ENCODE measurements around the gene OGN. TPM values are rescaled to one million over a fixed set of nuclear protein-coding genes. Genes with fewer than 3 reads are reported as not detected.

The OGN gene
- total RNA-seq, 2 experiments from 2014 or later, result not detected

DNA sequence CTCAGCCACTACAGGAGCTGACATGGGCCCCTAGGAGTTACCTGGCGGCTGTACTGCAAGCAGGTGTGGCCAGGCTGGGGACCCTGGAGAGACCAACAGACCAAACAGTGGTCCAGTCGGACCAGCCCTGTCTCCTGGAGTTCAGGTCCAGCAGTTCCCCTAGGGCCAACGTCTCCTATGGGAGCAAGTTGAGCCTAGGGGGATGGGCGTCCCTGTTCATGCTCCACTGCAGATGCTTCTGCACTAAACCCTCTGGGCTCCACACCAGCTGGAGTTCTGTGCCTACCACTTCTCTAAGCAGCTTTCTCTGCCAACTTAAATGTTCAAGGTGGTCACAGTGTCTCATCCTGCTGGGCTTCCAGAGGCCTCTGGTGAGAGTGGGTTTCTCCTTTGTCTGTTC, 40.5 kb upstream of the OGN start:
- CTCF ChIA-PET (ENCODE audit: unreplicated experiment), result no interaction called here
- Histone ChIP-seq H3K4me2 (ENCODE audit: low read length) (no peak overlapping the region), H2AFZ (ENCODE audit: low read length) (no peak overlapping the region), H3K36me3 (ENCODE audit: insufficient read depth, low read length) (no peaks in the 10 kb centered on the region), H3K27ac (ENCODE audit: low read depth, low read length, poor library complexity, severe bottlenecking) (no peak overlapping the region), H3K4me1 (ENCODE audit: insufficient read depth, low read length, poor library complexity, severe bottlenecking) (no peaks in the 10 kb centered on the region), H3K4me3 (ENCODE audit: low read depth, low read length, poor library complexity, severe bottlenecking) (no peak overlapping the region), H4K20me1 (ENCODE audit: insufficient read depth, low read length) (no peaks in the 10 kb centered on the region), H3K9me2 (ENCODE audit: insufficient read depth, low read length) (no peaks in the 10 kb centered on the region), H3K79me2 (ENCODE audit: insufficient read depth, low read depth, low read length) (no peaks in the 10 kb centered on the region), H3K9me3 (ENCODE audit: low read length) (no peaks in the 10 kb centered on the region)
- intact Hi-C loops (cut with micrococcal nuclease; ENCODE audit: unreplicated experiment), result no loop called here
- POLR2A ChIA-PET, result interaction anchor here (0.6 to 0.9 kb wide), 3 partner anchors 9 to 213 kb away, joined by 3 read pairs; no protein-coding TSS in a partner anchor
- DNase-seq (ENCODE audit: low spot score), result no peak
- no TSS peak for BruUV-seq (replicated peaks)
- TF ChIP-seq, protein P1, sequence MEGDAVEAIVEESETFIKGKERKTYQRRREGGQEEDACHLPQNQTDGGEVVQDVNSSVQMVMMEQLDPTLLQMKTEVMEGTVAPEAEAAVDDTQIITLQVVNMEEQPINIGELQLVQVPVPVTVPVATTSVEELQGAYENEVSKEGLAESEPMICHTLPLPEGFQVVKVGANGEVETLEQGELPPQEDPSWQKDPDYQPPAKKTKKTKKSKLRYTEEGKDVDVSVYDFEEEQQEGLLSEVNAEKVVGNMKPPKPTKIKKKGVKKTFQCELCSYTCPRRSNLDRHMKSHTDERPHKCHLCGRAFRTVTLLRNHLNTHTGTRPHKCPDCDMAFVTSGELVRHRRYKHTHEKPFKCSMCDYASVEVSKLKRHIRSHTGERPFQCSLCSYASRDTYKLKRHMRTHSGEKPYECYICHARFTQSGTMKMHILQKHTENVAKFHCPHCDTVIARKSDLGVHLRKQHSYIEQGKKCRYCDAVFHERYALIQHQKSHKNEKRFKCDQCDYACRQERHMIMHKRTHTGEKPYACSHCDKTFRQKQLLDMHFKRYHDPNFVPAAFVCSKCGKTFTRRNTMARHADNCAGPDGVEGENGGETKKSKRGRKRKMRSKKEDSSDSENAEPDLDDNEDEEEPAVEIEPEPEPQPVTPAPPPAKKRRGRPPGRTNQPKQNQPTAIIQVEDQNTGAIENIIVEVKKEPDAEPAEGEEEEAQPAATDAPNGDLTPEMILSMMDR (conservative IDR thresholded peaks at IDR 0.05; ENCODE audit: low read length), result no peak
- TF ChIP-seq EZH2phosphoT487 (IDR thresholded peaks at IDR 0.05; ENCODE audit: borderline replicate concordance, low read depth, low read length), result no peak

DNA sequence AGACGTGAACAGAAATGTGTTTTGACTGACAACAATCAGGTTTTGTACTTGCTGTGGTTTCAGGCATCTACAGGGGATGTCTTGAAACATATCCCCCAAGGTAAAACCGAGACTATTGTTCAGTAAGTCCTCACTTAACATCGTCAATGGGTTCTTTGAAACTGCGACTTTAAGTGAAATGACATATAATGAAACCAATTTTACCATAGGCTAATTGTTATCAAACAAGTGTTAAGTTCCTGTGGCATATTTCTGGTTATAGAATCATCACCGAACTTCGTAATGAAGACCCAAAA, 36.3 kb upstream of the OGN start:
- H3K27ac ChIP-seq (ENCODE audit: low read depth, low read length, poor library complexity, severe bottlenecking), result no peak overlapping the region

More for the DNA sequence above, 36.3 kb upstream of the OGN start:
- Histone ChIP-seq H3K4me3 (ENCODE audit: low read depth, low read length, poor library complexity, severe bottlenecking) (no peak overlapping the region), H3K79me2 (ENCODE audit: insufficient read depth, low read depth, low read length) (no peaks in the 10 kb centered on the region), H2AFZ (ENCODE audit: low read length) (no peak overlapping the region), H3K9me3 (ENCODE audit: low read length) (no peaks in the 10 kb centered on the region), H4K20me1 (ENCODE audit: insufficient read depth, low read length) (no peaks in the 10 kb centered on the region), H3K4me2 (ENCODE audit: low read length) (no peak overlapping the region), H3K9me2 (ENCODE audit: insufficient read depth, low read length) (no peaks in the 10 kb centered on the region), H3K36me3 (ENCODE audit: insufficient read depth, low read length) (no peaks in the 10 kb centered on the region), H3K4me1 (ENCODE audit: insufficient read depth, low read length, poor library complexity, severe bottlenecking) (no peaks in the 10 kb centered on the region)
- BruUV-seq (replicated peaks), result no TSS peak
- intact Hi-C loops (cut with micrococcal nuclease; ENCODE audit: unreplicated experiment), result no loop called here
- DNase-seq (ENCODE audit: low spot score), result no peak
- no peak for TF ChIP-seq EZH2phosphoT487 (IDR thresholded peaks at IDR 0.05; ENCODE audit: borderline replicate concordance, low read depth, low read length)
- TF ChIP-seq, protein P1 (conservative IDR thresholded peaks at IDR 0.05; ENCODE audit: low read length), result no peak
- POLR2A ChIA-PET, result no interaction called here
- CTCF ChIA-PET (ENCODE audit: unreplicated experiment), result no interaction called here
